HG03175 (cell line): ENCODE results near the gene RHOBTB3.
A peak's percentile ranks its signal among the peaks of the same experiment; 100 is the strongest.
"Not testable (repeated sequence)": the region's sequence is repeated elsewhere in the genome, so short reads cannot be mapped to it uniquely, and the experiment has no call there.

ENCODE experiments used
- ATAC-seq: cut with Tn5 transposase; IDR thresholded peaks from one replicate; pipeline ENCODE4 v1.9.1; 2021; ENCODE audit warnings: mild to moderate bottlenecking, moderate library complexity; ENCODE audit not compliant: unreplicated experiment

RHOBTB3 gene, protein sequence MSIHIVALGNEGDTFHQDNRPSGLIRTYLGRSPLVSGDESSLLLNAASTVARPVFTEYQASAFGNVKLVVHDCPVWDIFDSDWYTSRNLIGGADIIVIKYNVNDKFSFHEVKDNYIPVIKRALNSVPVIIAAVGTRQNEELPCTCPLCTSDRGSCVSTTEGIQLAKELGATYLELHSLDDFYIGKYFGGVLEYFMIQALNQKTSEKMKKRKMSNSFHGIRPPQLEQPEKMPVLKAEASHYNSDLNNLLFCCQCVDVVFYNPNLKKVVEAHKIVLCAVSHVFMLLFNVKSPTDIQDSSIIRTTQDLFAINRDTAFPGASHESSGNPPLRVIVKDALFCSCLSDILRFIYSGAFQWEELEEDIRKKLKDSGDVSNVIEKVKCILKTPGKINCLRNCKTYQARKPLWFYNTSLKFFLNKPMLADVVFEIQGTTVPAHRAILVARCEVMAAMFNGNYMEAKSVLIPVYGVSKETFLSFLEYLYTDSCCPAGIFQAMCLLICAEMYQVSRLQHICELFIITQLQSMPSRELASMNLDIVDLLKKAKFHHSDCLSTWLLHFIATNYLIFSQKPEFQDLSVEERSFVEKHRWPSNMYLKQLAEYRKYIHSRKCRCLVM

DNA sequence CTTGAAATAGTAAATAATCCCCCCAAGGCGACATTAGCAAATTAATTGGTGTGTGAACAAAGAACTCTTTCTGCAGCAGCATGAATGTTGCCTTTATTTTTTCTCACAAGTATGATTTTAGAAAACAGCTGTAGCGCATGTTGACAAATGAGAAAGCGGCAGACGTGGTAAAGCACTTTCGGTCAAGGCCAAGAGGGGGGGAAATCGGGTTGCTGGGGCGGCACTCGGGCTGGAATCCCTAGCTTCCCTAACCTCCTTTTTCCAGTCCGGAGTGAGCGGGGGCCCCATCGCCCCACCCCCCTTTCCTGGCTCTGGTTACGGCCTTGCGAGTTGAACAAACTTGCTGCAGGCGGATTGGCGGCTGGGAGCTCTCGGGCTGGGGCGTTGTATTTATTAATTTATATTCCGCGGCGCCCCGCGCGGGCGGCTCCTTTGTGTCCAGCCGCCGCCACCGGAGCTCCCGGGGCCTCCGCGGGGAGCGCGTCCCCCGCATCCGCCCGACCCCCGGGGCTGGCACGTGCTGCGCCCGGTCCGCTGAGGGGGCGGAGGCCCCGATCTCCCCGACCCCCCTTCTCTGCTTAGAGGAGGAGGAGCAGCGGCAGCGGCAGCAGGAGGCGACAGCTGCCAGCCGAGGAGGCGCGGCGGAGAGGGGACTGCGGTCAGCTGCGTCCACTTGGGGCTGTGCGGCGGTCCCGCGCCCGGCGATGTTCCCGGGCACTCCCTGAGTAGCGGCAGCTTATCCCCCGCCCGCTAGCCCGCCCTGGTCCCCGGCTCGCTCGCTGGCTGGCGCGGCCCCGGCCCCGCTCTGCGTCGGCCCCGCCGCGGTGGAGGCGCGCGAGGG is at the start of gene RHOBTB3:
Gene RHOBTB3, plus strand, starts transcription at position 607 of the 841 bp plus-strand sequence. CDS start 347 bp downstream, outside the sequence.
- ATAC-seq = peak; percentile 51

DNA sequence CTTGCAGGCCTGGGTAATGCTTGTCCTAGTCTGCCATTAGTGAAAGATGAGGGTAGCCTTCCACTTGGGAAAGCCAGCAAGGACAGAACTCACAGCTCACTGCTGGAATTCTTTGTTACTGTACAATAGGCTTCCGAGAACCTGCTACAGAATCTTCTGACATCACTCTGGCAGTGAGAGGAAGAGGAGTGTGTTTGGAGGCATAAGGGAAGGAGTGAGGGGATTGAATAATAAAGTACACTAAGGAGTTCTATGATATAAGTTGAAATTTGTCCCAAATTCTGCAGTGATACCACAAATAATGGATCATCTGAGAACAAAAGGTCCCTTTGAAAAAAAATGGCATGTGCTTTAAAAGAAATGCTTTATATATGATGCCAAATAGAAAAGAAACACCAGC is 48.2 kb upstream of the RHOBTB3 start, which contains the start of gene SPATA9:
Gene SPATA9, minus strand, starts transcription at position 101 of the 400 bp plus-strand sequence. CDS start 137 bp downstream, outside the sequence.
- ATAC-seq = no peak

DNA sequence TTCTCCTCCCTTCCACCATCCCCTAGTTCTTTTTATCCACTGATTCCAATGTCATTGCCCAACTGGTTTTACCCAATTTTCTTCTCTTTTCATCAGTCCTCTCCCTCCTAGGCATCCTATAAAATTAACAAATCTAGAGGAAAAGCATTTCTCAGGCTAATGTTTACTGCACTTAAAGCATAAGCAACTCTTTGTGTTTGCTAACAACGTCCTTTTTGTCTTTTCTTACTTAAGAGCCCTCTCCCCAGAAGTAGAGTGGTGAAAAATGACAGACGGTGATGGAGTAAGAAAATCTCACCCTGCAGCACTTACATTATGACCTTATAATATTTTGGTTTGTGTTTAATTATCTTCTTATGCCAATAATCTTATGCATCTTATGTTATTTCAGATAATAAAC is 46.8 kb upstream of the RHOBTB3 start:
- ATAC-seq = no peak

DNA sequence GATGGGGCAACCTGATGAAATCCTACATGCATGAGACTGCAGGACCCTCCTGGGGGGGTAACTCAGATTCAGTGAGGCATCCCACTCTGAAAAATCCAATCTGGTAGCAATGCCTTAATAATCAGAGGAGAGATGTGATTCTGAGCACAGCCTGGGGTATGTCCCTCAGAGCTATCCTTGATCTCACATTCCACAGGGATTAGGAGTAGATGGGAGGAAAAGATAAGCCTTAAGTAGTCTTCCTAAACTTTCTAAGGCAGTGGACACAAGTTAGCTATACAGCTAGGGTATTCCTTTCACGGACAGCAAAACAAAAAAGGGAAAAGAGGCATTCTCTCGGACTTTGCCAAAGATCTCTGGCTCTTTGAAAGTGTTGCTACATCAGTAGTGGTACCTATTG is 44.5 kb upstream of the RHOBTB3 start:
- ATAC-seq = no peak

DNA sequence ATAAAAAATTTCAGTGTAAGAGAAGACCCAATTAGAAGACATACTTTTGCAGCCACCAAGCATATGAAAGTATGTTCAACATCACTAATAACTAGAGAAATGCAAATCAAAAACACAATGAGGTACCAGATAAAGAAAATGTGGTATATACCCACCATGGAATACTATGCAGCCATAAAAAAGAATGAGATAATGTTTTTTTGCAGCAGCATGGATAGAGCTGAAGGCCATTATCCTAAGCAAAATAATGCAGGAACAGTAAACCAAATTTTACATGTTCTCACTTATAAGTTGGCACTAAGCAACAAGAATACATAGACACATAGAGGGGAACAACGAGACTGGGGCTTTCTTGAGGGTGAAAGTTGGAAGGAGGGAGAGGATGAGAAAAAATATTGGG is 41.5 kb upstream of the RHOBTB3 start:
- no peak for ATAC-seq

DNA sequence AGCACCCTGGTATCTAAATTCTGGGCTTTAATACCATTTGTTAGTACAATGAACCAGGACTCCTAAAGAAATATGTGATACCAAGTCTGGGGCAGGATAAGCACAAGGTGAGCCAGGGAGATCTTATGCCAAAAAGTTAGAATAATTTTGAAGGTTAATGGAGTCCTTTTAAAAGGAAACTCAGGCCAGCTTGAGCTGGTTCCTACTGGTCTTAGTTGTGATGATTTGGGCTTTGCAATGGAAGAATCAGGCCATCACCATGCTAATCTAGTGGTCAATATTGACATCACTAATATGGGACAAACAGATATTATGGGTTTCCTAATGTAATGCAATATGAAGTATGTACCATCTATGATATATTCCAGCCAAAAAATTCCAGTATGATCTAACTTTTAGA is 40.8 kb upstream of the RHOBTB3 start:
- no peak for ATAC-seq

DNA sequence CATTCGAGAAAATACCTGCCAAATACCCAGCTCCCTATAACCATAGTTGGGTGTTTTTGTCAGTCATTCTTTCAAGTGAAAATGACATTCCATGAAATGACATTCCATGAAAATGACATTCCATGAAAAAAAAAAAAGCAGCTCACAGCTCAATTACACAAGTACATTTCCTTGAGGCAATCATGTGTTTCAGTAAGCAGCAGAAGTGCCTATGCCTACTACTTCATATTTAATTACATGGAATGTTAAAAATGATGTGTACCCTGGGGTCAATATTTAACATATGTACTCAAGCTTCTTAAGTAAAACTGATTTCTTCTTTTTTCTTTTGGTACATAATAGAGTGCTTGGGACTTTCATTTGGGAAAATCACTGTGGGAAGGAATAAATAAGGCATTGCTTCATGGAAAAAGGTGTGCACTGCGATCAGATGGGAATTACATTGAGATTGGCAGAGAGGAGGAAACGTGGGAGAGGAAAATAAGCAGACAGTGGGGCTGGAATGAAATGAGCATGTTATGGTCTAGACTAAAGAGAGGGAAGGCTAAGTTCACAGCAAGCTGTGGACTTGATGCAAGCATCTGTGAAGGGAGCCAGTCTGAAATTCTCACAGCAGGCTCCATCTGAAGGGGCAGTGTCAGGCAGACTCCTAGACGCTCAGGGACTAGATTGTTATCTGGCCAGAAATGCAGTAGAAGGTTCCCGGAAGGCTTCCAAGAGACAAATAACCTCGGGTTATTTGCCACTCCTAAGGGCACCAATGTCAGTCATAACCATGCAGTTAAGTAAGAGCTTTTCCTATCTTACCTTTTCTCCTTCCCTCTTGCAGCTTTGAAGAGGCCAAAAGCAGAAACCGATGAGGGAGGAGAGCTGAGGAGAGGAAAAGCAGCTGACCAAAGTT is 33.1 kb upstream of the RHOBTB3 start:
- ATAC-seq = no peak

DNA sequence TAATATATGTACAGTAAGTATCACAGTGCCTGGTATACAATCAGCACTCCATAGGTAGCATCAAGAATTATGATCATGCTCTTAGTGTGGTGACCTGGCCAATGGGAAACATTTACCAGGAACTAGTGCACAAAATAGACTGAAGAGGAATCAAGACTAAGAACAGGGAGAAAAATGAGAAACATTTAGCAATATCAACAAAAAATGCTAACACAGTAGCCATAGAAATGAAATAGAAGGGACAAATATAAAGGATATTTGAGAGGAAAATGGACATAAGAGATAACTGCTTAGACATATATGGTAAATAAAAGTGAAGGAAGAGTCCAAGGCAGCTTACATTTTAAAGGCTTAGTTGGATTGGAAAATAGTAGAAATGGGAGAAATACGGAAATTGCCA is 31.8 kb upstream of the RHOBTB3 start:
- ATAC-seq = no peak

DNA sequence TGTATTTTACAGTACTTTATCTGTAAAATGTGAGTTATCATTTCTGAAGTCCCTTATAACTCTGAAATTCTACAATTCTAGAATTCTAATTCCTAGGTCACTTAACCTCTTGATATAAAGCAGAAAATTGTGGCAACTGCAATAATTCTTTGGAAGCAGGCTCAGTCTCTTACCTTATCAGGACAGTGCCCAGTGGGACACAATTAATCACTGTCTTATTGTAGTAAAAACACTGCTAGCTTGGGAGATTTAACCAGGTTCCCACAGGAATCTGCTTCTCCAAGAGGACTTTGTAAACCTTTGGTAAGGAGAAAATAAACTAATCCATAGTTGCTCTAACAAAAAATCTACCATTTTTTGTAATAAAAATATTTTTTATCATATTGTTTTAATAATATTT is 30.1 kb upstream of the RHOBTB3 start:
- ATAC-seq = no peak

DNA sequence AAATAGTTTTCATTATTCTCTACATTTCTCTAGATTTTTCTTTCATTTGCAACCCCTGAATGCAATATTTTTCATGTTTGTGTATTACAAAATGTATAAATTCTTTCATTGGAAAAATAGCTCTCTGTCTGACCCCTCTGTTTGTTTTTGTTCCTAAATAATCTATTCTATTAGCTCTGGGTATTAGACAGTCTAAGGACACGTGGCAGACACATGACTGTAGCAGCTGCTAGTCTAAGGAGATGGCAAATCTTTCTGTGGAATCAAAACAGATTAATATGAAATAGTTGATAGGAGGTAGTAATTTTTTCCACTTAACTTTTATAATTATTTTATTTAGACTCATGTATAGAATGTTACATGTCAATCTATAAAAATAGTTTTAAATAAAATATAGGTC is 27.0 kb upstream of the RHOBTB3 start:
- ATAC-seq = no peak

DNA sequence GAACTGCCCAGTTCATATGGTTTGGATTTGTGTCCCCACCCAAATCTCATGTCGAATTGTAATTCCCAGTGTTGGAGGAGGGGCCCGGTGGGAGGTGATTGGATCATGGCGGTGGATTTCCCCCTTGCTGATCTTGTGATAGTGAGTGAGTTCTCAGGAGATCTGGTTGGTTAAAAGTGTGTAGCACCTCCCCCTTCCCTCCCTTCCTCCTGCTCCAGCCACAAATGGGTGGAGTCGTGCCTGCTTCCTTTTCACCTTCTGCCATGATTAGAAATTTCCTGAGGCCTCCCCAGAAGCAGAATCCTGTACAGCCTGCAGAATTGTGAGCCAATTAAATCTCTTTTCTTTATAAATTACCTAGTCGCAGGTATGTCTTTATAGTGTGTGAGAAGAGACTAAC is 24.9 kb upstream of the RHOBTB3 start:
- ATAC-seq = not testable (repeated sequence)

DNA sequence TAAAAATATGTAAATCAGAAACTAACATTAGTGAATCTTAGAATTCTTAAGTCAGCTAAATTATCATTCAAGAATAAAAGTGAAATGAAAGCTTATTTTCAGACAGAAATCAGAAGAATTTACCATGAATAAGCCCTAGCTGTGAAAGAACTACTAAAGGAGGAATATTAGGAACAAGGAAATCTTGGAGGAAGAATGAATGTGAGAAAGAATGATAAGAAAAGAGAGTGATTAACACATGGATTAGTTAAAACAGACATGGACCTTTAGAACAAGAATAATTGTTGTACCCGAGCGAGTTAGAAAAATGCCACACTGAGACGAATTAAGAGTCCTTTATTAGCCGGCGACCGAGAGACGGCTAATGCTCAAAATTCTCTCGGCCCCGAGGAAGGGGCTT is 24.1 kb upstream of the RHOBTB3 start:
- ATAC-seq = no peak

DNA sequence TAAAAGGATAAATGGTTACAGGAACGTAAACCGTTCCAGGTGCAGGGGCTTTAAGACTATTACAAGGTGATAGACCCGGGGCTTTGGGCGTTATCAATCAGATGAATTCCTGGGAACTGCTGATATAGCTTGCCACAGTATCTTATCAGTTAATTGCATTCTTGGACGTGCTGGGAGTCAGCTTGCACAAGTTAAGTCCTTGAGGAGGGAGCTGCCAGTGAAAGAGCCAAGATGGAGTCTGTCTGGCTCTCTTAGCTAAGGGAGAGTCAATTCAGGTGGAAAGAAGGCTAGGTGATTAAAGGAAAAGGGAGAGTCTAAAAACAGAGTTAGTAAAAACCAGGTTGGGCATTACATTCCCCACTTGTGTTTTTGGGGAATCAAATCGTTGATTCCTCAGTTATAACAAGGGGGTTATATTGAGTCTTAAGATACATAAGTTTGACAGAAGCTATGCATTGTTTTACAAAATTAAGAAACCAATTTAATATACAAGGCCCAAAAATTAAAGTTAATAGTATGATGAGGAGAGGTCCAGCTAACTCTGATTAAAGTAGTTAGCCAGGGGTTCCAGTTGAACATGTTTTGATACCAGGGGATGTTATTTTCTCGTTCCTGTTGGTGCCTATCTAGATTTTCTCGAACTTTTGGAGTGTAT is 23.5 kb upstream of the RHOBTB3 start:
- not testable (repeated sequence) for ATAC-seq

DNA sequence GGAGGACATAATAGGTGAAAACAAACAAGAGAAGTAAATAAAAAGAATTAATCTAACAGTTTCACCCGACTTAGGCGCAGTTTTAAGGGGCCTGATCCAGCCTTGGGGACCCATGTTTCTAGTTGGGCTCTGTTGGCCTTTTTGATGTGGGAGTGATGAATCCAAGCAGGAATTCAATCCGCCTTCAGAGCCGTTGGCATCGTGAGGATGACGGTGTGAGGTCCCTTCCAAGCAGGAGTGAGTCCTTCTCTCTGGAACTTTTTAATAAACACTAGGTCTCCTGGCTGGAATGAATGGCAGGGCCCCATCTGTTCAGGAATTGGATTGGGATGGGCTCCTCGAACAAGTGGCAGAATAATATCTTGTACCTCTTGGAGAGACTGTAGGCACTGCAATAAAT is 22.3 kb upstream of the RHOBTB3 start:
- no peak for ATAC-seq

DNA sequence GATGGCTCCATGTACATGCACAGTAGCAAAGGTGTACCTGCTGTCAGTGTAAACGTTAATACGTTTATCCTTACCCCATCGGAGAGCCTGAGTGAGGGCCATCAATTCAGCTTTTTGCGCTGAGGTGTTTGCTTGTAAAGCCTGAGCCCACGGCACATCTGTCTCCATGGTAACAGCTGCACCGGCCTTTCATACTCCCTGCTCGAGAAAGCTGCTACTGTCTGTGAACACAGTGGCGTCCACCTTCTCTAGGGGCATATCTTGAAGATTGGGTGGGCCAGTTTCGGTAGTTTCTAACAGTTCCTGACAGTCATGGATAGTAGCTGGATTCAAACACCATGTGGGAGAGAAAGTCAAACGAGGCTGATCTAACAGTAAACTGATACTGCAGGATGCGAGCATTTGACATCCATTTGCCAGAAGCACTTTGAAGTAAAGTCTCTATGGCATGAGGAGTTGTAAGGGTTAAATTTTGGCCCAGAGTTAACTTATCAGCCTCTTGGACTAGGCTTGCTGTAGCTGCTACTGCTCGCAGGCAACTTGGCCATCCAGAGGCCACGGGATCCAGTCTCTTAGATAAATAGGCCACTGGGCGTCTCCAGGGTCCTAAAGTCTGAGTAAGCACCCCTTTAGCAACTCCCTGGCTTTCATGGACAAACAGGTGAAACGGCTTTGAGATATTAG is 21.0 kb upstream of the RHOBTB3 start:
- no peak for ATAC-seq

DNA sequence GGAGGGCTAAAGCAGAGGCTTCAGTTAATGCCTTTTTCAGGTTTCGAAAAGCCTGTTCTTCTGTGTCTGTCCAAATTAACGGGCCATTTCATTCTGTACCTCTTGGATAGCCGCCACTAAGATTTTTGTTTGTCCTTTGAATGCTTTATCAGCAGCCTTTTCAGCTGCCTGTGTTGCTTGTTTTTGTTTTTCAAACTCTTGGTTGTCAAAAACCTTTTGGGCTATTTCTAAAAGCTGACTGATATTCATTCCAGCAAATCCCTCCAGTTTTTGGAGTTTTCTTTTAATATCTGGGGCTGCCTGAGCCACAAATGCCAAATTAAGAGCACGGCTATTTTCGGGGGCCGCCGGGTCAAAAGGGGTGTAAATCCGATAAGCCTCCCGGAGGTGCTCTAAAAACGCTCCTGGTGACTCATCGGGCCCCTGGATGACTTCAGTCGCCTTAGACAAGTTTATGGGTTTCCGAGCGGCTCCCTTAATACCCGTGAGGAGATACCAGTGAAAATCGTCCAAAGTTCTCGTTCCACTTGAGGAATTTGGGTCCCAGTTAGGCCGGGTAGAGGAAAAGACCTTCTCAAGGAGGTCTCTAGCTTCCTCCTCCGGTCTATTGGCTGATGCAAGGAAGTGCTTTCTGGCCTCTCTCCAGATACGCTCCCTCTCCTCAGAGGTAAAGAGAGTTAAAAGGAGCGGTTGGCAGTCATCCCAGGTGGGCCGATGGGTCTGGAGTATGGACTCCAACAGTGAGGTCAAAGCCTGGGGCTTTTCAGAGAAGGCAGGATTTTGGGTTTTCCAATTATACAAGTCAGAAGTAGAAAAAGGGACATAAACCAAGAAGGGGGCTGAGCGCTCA is 20.3 kb upstream of the RHOBTB3 start:
- ATAC-seq = not testable (repeated sequence)

DNA sequence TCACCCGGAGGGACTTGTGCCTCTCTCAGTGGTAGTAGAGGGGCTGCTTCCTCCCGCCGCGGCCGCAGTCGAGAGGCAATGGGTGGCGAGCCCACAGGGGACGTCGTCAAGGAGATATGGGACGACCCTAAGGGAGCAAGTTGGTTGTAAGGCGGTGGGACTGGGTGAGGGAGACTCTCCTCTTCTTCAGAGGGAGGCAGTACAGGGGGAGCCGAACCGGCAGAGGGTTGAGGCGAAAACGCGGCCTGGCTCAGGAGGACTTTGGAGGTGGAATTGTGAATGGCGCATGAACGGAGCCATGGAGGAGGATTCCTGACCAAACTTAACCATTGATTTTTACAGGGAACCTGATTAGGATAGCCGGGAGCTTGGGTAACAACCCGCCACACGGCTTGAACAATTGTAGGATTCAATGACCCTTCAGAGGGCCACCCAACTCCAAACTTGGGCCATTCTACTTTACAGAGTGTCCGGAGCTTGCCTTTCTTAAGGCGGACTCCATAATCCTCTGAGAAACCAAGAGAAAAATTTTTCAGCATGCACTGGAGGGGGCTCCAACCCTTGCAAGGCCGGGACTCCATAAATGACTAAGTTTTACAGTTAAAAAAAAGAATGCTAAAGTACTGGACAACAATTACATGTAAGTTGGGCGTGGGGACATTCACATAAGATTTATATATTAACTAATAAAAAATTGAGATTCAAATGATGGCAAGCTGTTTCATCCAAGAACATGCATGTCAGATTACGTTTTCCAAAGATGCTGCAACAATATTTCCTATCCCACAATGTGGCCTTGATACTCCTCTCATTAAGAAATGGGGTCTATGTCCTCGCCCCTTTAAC is 19.4 kb upstream of the RHOBTB3 start:
- no peak for ATAC-seq
